Measurements from ENCODE around the gene HMCN1.

DNA sequence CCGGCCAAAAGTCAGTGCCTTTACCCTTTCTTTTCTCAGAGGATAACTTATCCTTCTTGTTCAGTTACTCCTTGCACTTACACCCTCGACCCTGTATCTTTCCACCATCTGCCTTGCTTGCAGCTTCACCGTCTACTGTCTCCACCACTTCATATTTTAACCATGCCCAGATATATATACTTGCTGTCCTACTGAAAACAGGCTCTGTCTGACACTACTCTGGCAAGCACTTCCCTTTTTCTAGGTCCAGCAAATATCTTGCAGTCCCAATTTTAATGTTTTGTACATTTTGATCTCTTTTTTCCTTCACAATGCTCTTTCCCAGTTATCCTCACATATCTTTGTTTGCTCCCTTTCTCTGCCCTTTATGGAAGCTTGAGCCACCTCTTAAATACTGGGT, 332.2 kb downstream of the HMCN1 start:
- TF ChIP-seq, protein P1, sequence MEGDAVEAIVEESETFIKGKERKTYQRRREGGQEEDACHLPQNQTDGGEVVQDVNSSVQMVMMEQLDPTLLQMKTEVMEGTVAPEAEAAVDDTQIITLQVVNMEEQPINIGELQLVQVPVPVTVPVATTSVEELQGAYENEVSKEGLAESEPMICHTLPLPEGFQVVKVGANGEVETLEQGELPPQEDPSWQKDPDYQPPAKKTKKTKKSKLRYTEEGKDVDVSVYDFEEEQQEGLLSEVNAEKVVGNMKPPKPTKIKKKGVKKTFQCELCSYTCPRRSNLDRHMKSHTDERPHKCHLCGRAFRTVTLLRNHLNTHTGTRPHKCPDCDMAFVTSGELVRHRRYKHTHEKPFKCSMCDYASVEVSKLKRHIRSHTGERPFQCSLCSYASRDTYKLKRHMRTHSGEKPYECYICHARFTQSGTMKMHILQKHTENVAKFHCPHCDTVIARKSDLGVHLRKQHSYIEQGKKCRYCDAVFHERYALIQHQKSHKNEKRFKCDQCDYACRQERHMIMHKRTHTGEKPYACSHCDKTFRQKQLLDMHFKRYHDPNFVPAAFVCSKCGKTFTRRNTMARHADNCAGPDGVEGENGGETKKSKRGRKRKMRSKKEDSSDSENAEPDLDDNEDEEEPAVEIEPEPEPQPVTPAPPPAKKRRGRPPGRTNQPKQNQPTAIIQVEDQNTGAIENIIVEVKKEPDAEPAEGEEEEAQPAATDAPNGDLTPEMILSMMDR (IDR thresholded peaks at IDR 0.05), result no peak
- no peak for TF ChIP-seq POLR2A (IDR thresholded peaks at IDR 0.05)

Data from lower leg skin (tissue), 3 donors.